Left renal pelvis (tissue), 4 donors: ENCODE data around the gene CYP2C19. TPM values are rescaled to one million over a fixed set of nuclear protein-coding genes. Genes with fewer than 3 reads are reported as not detected.
"Not testable (repeated sequence)": the region's sequence is repeated elsewhere in the genome, so short reads cannot be mapped to it uniquely, and the experiment has no call there.

Source experiments
- DNase-seq, 4 donors: peaks; one replicate each; pipeline ENCODE4 v3.0.0-alpha.2; 2013; ENCODE audit warnings: low read depth in 4 of 4, low spot score in 3 of 4
- polyA plus RNA-seq, 4 donors: library from polyadenylated mRNA; unstranded; fragments of 120-200 nt; gene quantifications; one replicate each; pipeline ENCODE4 v1.2.1, GENCODE V29; 2013; ENCODE audit not compliant: insufficient read length in 4 of 4

Gene CYP2C19
- polyA plus RNA-seq, 4 donors = not detected

GRCh38 chr10:94878649-94879048 is 116.2 kb downstream of the CYP2C19 start:
- no peak for DNase-seq

DNA sequence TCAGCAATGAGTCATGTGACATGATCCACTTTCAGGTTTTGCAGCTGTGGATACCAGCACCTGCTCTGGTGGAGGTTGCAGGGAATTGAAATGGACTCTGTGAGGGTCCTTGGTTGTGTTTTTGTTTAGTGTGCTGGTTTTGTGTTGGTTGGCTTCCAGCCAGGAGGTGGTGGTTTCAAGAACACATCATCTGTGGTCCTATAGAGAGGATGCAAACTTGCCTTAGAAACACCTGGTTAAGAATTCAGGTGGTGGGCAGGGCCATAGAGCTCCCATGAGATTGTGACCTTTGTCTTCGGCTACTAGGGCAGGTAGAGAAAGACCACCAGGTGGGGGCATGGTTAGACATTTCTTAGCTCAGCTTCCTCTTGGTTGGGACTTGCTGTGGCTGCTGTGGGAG is 116.7 kb downstream of the CYP2C19 start:
- no peak for DNase-seq

DNA sequence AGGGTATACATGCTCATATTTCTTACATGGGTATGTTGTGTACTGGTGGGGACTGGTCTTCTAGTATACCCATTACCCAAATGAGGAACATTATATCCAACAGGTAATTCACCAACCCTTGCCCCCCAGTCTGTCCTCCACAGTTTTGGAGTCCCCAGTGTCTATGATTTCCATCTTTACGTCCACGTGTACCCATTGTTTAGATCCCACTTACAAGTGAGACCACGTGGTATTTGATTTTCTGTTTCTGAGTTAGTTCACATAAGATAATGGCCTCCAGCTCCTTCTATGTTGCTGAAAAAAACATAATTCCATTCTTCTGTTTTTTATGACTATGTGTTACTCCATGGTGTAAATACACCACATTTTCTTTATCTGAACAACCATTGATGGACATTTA is 126.6 kb downstream of the CYP2C19 start:
- DNase-seq = no peak

- DNase-seq = no peak
Measured at GRCh38 chr10:94890264-94891022, 128.0 kb downstream of the CYP2C19 start.

- DNase-seq = not testable (repeated sequence)
Measured at GRCh38 chr10:94898414-94898813, 135.9 kb downstream of the CYP2C19 start.

DNA sequence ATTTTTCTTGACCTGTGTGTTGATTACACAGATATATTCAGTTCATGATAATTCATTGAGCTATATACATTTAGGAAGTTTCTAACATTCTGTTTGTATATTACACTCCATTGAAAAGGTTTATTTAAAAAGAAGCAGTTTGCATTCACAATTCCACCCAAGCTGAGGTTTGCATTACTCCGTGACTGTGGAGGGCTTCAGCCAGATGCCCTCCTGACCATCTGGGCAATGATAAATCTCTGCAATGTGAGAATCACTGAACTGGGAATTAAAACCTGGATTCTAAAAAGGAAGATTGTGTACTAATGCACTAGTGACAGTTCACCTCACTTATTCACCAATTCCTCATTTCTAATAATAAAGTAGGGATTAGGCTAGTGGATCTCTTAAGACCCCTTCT is 139.6 kb downstream of the CYP2C19 start:
- no peak for DNase-seq

- peak in 1 of 4 donors; percentile 12 for DNase-seq
Measured at GRCh38 chr10:94902570-94902969, 140.1 kb downstream of the CYP2C19 start.

Other genes starting within 250 kb of the CYP2C19 start
- gene HELLS, start 216.9 kb upstream of the CYP2C19 start, polyA plus RNA-seq = 10 to 100 TPM; 13.5 to 46.1 (median 34.6) TPM
- gene CYP2C18, start 79.0 kb upstream of the CYP2C19 start, polyA plus RNA-seq = under 1 TPM in 3 of 4 donors, not detected in 1; 0.24 to 0.37 (median 0.37) TPM
- gene CYP2C9, start 176.0 kb downstream of the CYP2C19 start, polyA plus RNA-seq = 1 to 10 TPM in 2 of 4 donors, under 1 TPM in 2; 0.11 to 3.5 (median 1.8) TPM